Type B pancreatic cell (in vitro differentiated cells): Measurements from ENCODE around the gene ZNF771. TPM values are rescaled to one million over a fixed set of nuclear protein-coding genes. Genes with fewer than 3 reads are reported as not detected.

Experiments
- DNase-seq: peaks from one replicate; pipeline ENCODE4 v3.0.0; 2021; ENCODE audit warnings: mixed read lengths; ENCODE audit not compliant: unreplicated experiment; ENCODE audit errors: extremely low spot score
- H3K27ac Mint-ChIP-seq: 2 replicates; pipeline ENCODE4 v1.8.0; 2021; ENCODE audit warnings: mild to moderate bottlenecking, mixed read lengths
- H3K27me3 Mint-ChIP-seq: 2 replicates; pipeline ENCODE4 v1.8.0; 2021; ENCODE audit warnings: mixed read lengths
- H3K36me3 Mint-ChIP-seq: 2 replicates; pipeline ENCODE4 v1.8.0; 2021; ENCODE audit warnings: mixed read lengths
- H3K4me1 Mint-ChIP-seq: one replicate; pipeline ENCODE4 v1.8.0; 2021; ENCODE audit warnings: mixed read lengths; ENCODE audit not compliant: unreplicated experiment
- H3K4me3 Mint-ChIP-seq: 2 replicates; pipeline ENCODE4 v1.8.0; 2021; ENCODE audit warnings: mild to moderate bottlenecking, mixed read lengths
- H3K9me3 Mint-ChIP-seq: 2 replicates; pipeline ENCODE4 v1.8.0; 2021; ENCODE audit warnings: mixed read lengths
- CTCF ChIP-seq: fragments of 200-600 bp; sonication (generic); conservative IDR thresholded peaks from 2 replicates; pipeline ENCODE4 v1.5.0; 2021; ENCODE audit warnings: antibody characterized with exemption, mild to moderate bottlenecking
- long read RNA-seq: library from polyadenylated mRNA; unstranded; transcript quantifications from one replicate; pipeline ENCODE4 v2.0.0, GENCODE V29; 2020
- total RNA-seq: library from RNA; stranded (reverse); gene quantifications from 2 replicates; pipeline ENCODE4 v1.2.1, GENCODE V29; 2021; ENCODE audit warnings: low replicate concordance

The ZNF771 gene
- total RNA-seq, result 4.7 and 15.5 TPM in 2 replicates
- long read RNA-seq, partial matches to known transcripts, result 1 of 1 reads
- long read RNA-seq, other reads (novel, unspliced or antisense), result 0 of 1 reads

GRCh38 chr16:30407102-30407803, at the start of gene ZNF771:
Gene ZNF771, plus strand, starts transcription at chr16:30407606. Its CDS starts 448 bp downstream, at chr16:30408054.
- no peak for TF ChIP-seq CTCF
- H3K27ac Mint-ChIP-seq, result peak within 1 kb of the TSS; percentile 90
- no peaks in the 10 kb centered on the region for H3K27me3 Mint-ChIP-seq
- H3K4me1 Mint-ChIP-seq, result peaks cover 23% of the 10 kb centered on the region
- H3K4me3 Mint-ChIP-seq, result peak within 1 kb of the TSS; percentile 95
- H3K9me3 Mint-ChIP-seq, result no peaks in the 10 kb centered on the region
- DNase-seq, result peak; percentile 91
- H3K36me3 Mint-ChIP-seq, result peaks cover 4% of the 10 kb centered on the region

GRCh38 chr16:30357715-30358576, 49.5 kb upstream of the ZNF771 start:
- H3K36me3 Mint-ChIP-seq, result peaks cover 13% of the 10 kb centered on the region
- TF ChIP-seq CTCF, result no peak
- H3K9me3 Mint-ChIP-seq, result no peaks in the 10 kb centered on the region
- H3K4me1 Mint-ChIP-seq, result peaks cover 11% of the 10 kb centered on the region
- H3K4me3 Mint-ChIP-seq, result no peak overlapping the region
- peak overlapping the region; percentile 25 for H3K27ac Mint-ChIP-seq
- no peaks in the 10 kb centered on the region for H3K27me3 Mint-ChIP-seq
- DNase-seq, result no peak

- Mint-ChIP-seq H3K27ac (no peak overlapping the region), H3K36me3 (peaks cover 18% of the 10 kb centered on the region), H3K4me1 (peaks cover 11% of the 10 kb centered on the region), H3K4me3 (no peak overlapping the region), H3K27me3 (no peaks in the 10 kb centered on the region), H3K9me3 (no peaks in the 10 kb centered on the region)
- DNase-seq, result no peak
- TF ChIP-seq CTCF, result no peak
These were observed 48.8 kb upstream of the ZNF771 start for GRCh38 chr16:30358577-30358936.

DNA sequence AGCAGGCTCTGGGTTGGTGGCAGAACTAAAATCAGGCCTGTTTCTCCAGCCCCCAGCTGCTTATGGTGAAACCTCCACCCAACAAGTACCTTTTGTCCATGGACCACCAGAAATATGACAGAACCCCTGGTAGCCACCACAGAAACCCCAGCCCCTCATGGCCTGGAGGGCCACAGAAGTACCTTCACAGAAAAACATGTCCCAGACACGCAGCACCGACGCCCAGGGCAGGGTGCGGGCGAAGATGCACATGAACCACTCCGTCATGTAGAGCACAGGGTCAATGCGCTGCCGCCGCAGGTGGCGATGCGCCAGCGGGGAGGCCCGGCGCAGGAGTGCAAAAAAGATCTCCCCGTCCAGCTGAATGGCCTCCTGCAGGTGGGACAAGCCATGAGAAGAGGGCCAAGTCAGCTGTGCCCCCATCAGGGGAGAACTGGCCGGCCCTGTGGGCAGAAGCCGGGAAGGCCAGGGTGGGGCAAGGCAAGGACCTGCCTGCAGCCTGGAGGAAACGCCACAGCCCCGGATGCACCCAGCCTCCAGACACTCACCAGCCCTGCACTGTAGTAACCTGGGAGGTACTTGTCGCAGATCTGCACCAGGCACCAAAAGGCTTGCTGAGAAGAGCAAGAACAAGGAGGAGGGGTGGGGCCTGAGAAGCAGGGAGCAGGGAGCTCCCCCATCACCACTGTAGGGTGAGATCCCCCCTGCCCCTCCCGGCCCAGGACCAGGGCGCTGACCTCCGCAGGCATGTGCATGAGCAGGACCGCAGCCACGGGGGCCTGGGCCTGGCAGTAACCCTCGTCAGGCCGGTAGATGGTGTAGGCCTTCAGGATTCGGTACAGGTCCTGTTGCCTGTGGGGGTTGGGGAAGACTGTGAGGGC, 48.2 kb upstream of the ZNF771 start:
- H3K27ac Mint-ChIP-seq, result peak overlapping the region; percentile 23
- H3K4me3 Mint-ChIP-seq, result no peak overlapping the region
- H3K27me3 Mint-ChIP-seq, result no peaks in the 10 kb centered on the region
- no peaks in the 10 kb centered on the region for H3K9me3 Mint-ChIP-seq
- peaks cover 9% of the 10 kb centered on the region for H3K4me1 Mint-ChIP-seq
- peaks cover 18% of the 10 kb centered on the region for H3K36me3 Mint-ChIP-seq
- DNase-seq, result no peak
- no peak for TF ChIP-seq CTCF

DNA sequence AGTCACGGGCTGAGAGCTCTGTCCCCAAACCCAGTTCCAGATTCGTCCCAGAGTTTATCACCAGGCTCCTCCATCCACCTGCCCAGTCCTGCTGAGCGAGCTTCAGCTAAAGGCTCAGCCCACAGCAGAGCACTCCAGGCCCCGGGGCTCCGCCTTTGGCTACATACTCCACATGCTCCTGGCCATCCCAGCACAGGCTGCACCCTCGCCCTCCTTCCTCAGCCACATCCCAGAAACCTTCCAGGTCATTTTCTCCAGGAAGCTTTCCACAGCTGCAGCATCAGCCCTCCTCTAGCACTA, 47.6 kb upstream of the ZNF771 start:
- Mint-ChIP-seq H3K27ac (no peak overlapping the region), H3K4me3 (no peak overlapping the region)
- no peak for DNase-seq

More for the DNA sequence above, 47.6 kb upstream of the ZNF771 start:
- no peak for TF ChIP-seq CTCF
- Mint-ChIP-seq H3K36me3 (peaks cover 22% of the 10 kb centered on the region), H3K9me3 (no peaks in the 10 kb centered on the region), H3K27me3 (no peaks in the 10 kb centered on the region), H3K4me1 (peaks cover 4% of the 10 kb centered on the region)
